AG04450 (cell line): Measurements from ENCODE around the gene HOXA2. TPM values are rescaled to one million over a fixed set of nuclear protein-coding genes. Genes with fewer than 3 reads are reported as not detected.

Experiments
- CTCF ChIA-PET: fragments of 300-600, 350-600 bp; formaldehyde crosslinking; extraction: SDS; loops from one replicate; lab custom pipeline; 2022; ENCODE audit warnings: antibody characterized with exemption, inconsistent platforms; lab: Charles Lee
- POLR2A ChIA-PET: fragments of 350-600 bp; formaldehyde crosslinking; extraction: SDS; loops from one replicate; lab custom pipeline; 2021; ENCODE audit warnings: antibody characterized with exemption, inconsistent platforms; lab: Yijun Ruan, JAX
- DNase-seq: peaks from one replicate; pipeline ENCODE4 v3.0.0-alpha.2; 2011; ENCODE audit warnings: low read depth, low spot score
- H3K27ac ChIP-seq: one replicate; pipeline ENCODE4 v1.5.1; 2012; ENCODE audit warnings: low read depth, low read length, control low read depth
- H3K27me3 ChIP-seq: one replicate; pipeline ENCODE4 v1.6.0; 2012; ENCODE audit warnings: low read length; ENCODE audit not compliant: control insufficient read depth, insufficient read depth
- H3K4me3 ChIP-seq: 2 replicates; pipeline ENCODE4 v1.5.1; 2011; ENCODE audit warnings: mild to moderate bottlenecking, low read depth, low read length, control low read depth
- H3K9me3 ChIP-seq: 2 replicates; pipeline ENCODE4 v1.5.1; 2012; ENCODE audit warnings: low read length; ENCODE audit not compliant: control insufficient read depth, insufficient read depth
- CTCF ChIP-seq: IDR thresholded peaks from 2 replicates; pipeline ENCODE4 v1.5.1; 2011; ENCODE audit warnings: low read depth, low read length, control low read depth, inconsistent platforms
- polyA plus RNA-seq: library from polyadenylated mRNA; depleted of rRNA; stranded (reverse); fragments of >200 nt; gene quantifications from 2 replicates; pipeline ENCODE4 v1.2.3, GENCODE V29; 2011

Gene HOXA2
- polyA plus RNA-seq, 1 experiment = 4.1 TPM

- ChIA-PET CTCF (interaction anchor here (0.5 to 7.8 kb wide), 39 partner anchors 9 to 1283 kb away, joined by 3 to 93 read pairs (median 6); partner anchors contain the start of genes HOXA3, HOXA4 and HOXA7), POLR2A (interaction anchor here (0.5 to 4.1 kb wide), 23 partner anchors 9 to 1281 kb away, joined by 3 to 23 read pairs (median 4); partner anchors contain the start of genes CBX3, HNRNPA2B1, HOXA3 and HOXA4)
- no peaks in the 10 kb centered on the region for H3K27me3 ChIP-seq
- no peaks in the 10 kb centered on the region; the same call in 1 of the 2 replicates for H3K9me3 ChIP-seq
- H3K27ac ChIP-seq = peak within 1 kb of the TSS; percentile 93
- H3K4me3 ChIP-seq = peak within 1 kb of the TSS; percentile 94
- TF ChIP-seq CTCF = peak; percentile 84; the same call in 1 of the 2 replicates
- DNase-seq = peak; percentile 100
These were observed 40.8 kb upstream of the HOXA2 start, which contains the start of gene HOXA5 for GRCh38 chr7:27143023-27143949. TSS of gene HOXA5 (minus strand) at chr7:27143681. CDS start at chr7:27143607, 74 bp downstream.

- no peak for DNase-seq
- H3K27me3 ChIP-seq = no peaks in the 10 kb centered on the region
- H3K9me3 ChIP-seq = no peaks in the 10 kb centered on the region; the same call in 1 of the 2 replicates
- TF ChIP-seq CTCF = no peak
- ChIA-PET POLR2A (interaction anchor here (1.3 to 4.1 kb wide), 8 partner anchors 10 to 942 kb away, joined by 3 to 23 read pairs (median 8); partner anchors contain the start of genes HNRNPA2B1 and HOXA3), CTCF (interaction anchor here (0.9 to 7.8 kb wide), 12 partner anchors 8 to 773 kb away, joined by 3 to 93 read pairs (median 12); partner anchors contain the start of gene HOXA3)
- H3K27ac ChIP-seq = peak overlapping the region; percentile 88
- peak overlapping the region; percentile 94 for H3K4me3 ChIP-seq
These were observed 40.1 kb upstream of the HOXA2 start for GRCh38 chr7:27142580-27143022.

GRCh38 chr7:27141923-27142579 is 39.6 kb upstream of the HOXA2 start:
- no peaks in the 10 kb centered on the region for H3K27me3 ChIP-seq
- TF ChIP-seq CTCF = peak; percentile 28; the same call in 1 of the 2 replicates
- H3K9me3 ChIP-seq = no peaks in the 10 kb centered on the region; the same call in 1 of the 2 replicates
- peak overlapping the region; percentile 88 for H3K27ac ChIP-seq
- ChIA-PET CTCF (interaction anchor here (0.6 to 7.8 kb wide), 17 partner anchors 8 to 772 kb away, joined by 3 to 93 read pairs (median 6); partner anchors contain the start of genes HOXA3 and HOXA4), POLR2A (interaction anchor here (2.0 to 4.1 kb wide), 2 partner anchors 27 to 44 kb away, joined by 6 to 23 read pairs; no protein-coding TSS in a partner anchor)
- H3K4me3 ChIP-seq = peak overlapping the region; percentile 94
- DNase-seq = no peak

GRCh38 chr7:27141137-27141922 is 38.8 kb upstream of the HOXA2 start:
- Histone ChIP-seq H3K27ac (peak overlapping the region; percentile 88), H3K4me3 (peak overlapping the region; percentile 94), H3K9me3 (no peaks in the 10 kb centered on the region; the same call in 1 of the 2 replicates), H3K27me3 (no peaks in the 10 kb centered on the region)
- TF ChIP-seq CTCF = no peak
- CTCF ChIA-PET = interaction anchor here (0.6 to 7.8 kb wide), 23 partner anchors 8 to 1073 kb away, joined by 3 to 93 read pairs (median 5); partner anchors contain the start of genes HOXA3 and HOXA4
- POLR2A ChIA-PET = interaction anchor here (0.6 to 4.1 kb wide), 8 partner anchors 9 to 43 kb away, joined by 3 to 23 read pairs (median 4); no protein-coding TSS in a partner anchor
- no peak for DNase-seq
